Upper lobe of left lung (tissue), 4 donors: ENCODE data around the gene TSPEAR.

Source experiments
- EP300 ChIP-seq, 4 donors: sonication (generic); formaldehyde crosslinking; IDR thresholded peaks; one replicate each; pipeline ENCODE4 v1.5.1; 2017; ENCODE audit warnings: antibody characterized with exemption in 4 of 4, control low read depth in 2 of 4
- POLR2A ChIP-seq, 4 donors: fragments of 450-650 bp; IDR thresholded peaks; one replicate each; pipeline ENCODE4 v1.5.1; 2016 to 2017; ENCODE audit warnings: antibody characterized with exemption in 4 of 4, mild to moderate bottlenecking in 2 of 4
- POLR2AphosphoS5 ChIP-seq, 2 donors: sonication (generic); formaldehyde crosslinking; IDR thresholded peaks; one replicate each; pipeline ENCODE4 v1.5.1; 2017; ENCODE audit warnings: antibody characterized with exemption in 2 of 2
- TF ChIP-seq, protein P1 (sequence below), 6 experiments: fragments of 450-650 bp in 4 of 6; fragments of 200-600 bp in 2 of 6; sonication (generic) in 2 of 6; IDR thresholded peaks; one replicate each; pipeline ENCODE4 v1.5.1; 2016 to 2019; ENCODE audit warnings: antibody characterized with exemption in 6 of 6

DNA sequence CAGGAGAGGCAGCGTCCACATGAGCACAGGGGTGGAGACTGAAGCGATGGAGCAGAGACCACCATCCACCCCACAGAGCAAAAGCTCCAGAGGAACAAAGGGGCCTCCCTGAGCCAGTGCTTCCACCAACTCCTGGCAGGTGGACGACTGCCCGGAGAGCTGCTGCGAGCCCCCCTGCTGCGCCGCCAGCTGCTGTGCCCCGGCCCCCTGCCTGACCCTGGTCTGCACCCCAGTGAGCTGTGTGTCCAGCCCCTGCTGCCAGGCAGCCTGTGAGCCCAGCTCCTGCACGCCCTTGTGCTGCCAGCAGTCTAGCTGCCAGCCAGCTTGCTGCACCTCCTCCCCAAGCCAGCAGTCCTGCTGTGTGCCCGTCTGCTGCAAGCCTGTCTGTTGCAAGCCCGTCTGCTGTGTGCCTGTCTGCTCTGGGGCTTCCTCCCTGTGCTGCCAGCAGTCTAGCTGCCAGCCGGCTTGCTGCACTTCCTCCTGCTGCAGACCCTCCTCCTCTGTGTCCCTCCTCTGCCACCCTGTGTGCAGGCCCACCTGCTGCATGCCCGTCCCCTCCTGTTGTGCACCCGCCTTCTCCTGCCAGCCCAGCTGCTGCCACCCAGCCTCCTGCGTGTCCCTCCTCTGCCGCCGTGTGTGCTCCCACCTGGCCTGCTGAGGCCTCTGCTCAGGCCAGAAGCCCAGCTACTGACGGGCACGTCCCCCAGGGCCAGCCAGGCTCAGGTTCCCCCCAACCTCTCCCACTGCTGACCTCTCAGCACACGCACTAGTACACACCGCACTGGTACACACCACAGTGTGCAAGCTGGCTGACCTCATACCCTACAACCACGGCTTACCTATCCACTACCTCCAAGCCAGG lies 9.0 kb downstream of the TSPEAR start:
- TF ChIP-seq, protein P1, sequence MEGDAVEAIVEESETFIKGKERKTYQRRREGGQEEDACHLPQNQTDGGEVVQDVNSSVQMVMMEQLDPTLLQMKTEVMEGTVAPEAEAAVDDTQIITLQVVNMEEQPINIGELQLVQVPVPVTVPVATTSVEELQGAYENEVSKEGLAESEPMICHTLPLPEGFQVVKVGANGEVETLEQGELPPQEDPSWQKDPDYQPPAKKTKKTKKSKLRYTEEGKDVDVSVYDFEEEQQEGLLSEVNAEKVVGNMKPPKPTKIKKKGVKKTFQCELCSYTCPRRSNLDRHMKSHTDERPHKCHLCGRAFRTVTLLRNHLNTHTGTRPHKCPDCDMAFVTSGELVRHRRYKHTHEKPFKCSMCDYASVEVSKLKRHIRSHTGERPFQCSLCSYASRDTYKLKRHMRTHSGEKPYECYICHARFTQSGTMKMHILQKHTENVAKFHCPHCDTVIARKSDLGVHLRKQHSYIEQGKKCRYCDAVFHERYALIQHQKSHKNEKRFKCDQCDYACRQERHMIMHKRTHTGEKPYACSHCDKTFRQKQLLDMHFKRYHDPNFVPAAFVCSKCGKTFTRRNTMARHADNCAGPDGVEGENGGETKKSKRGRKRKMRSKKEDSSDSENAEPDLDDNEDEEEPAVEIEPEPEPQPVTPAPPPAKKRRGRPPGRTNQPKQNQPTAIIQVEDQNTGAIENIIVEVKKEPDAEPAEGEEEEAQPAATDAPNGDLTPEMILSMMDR (IDR thresholded peaks at IDR 0.05) = no peak
- TF ChIP-seq POLR2A (IDR thresholded peaks at IDR 0.05) (no peak), POLR2AphosphoS5 (IDR thresholded peaks at IDR 0.05) (no peak), EP300 (IDR thresholded peaks at IDR 0.05) (no peak)
